H1 (cell line): ENCODE measurements around the gene TXN2. TPM values are rescaled to one million over a fixed set of nuclear protein-coding genes. Genes with fewer than 3 reads are reported as not detected.
"Not testable (repeated sequence)": the region's sequence is repeated elsewhere in the genome, so short reads cannot be mapped to it uniquely, and the experiment has no call there.

Experiments used
- CTCF ChIA-PET: fragments of 300-600 bp; sonication (Branson Sonifier 250); formaldehyde crosslinking; loops from one replicate; lab custom pipeline; 2021; ENCODE audit not compliant: partially characterized antibody; lab: Charles Lee
- POLR2A ChIA-PET: fragments of 300-600 bp; sonication (Branson Sonifier 250); formaldehyde crosslinking; loops from one replicate; lab custom pipeline; 2021; ENCODE audit warnings: inconsistent platforms; ENCODE audit not compliant: partially characterized antibody; lab: Charles Lee
- DNase-seq, 2 experiments: peaks; one replicate each; pipeline versions ENCODE4 v3.0.0 to v3.0.0-alpha.2; 2010 to 2022; ENCODE audit warnings: low spot score in 2 of 2, low read depth in 1 of 2, mixed read lengths in 1 of 2
- FAIRE-seq: peaks from 2 replicates; lab custom pipeline; 2011; peaks lifted over from hg19 to GRCh38; lab: Jason Lieb, UNC
- H2AFZ ChIP-seq: 2 replicates; pipeline ENCODE4 v1.8.1; 2012; ENCODE audit warnings: low read length, inconsistent platforms
- H2AK5ac ChIP-seq: 2 replicates; pipeline ENCODE4 v1.6.1; 2013; ENCODE audit warnings: low read depth, low read length
- H2BK120ac ChIP-seq: replicated peaks from 2 replicates; pipeline ENCODE3; 2013; ENCODE audit warnings: low read depth, low read length, inconsistent platforms
- H2BK12ac ChIP-seq: 2 replicates; pipeline ENCODE4 v1.6.1; 2013; ENCODE audit warnings: low read depth, low read length
- H2BK15ac ChIP-seq: 2 replicates; pipeline ENCODE4 v1.6.1; 2013; ENCODE audit warnings: low read length
- H2BK20ac ChIP-seq: 2 replicates; pipeline ENCODE4 v1.6.1; 2013; ENCODE audit warnings: low read length
- H2BK5ac ChIP-seq: 2 replicates; pipeline ENCODE4 v1.6.1; 2013; ENCODE audit warnings: low read depth, low read length
- H3K14ac ChIP-seq: 2 replicates; pipeline ENCODE4 v1.6.1; 2013; ENCODE audit warnings: inconsistent platforms; ENCODE audit not compliant: insufficient read length
- H3K18ac ChIP-seq: 2 replicates; pipeline ENCODE4 v1.6.1; 2013; ENCODE audit warnings: low read length; ENCODE audit errors: extremely low read depth
- H3K23ac ChIP-seq: 2 replicates; pipeline ENCODE4 v1.6.1; 2013; ENCODE audit warnings: inconsistent platforms; ENCODE audit not compliant: insufficient read length
- H3K23me2 ChIP-seq: 2 replicates; pipeline ENCODE4 v1.6.1; 2013; ENCODE audit warnings: low read depth, low read length
- H3K27ac ChIP-seq: 2 replicates; pipeline ENCODE4 v1.6.1; 2011; ENCODE audit warnings: low read depth, low read length, inconsistent platforms
- H3K27me3 ChIP-seq, 4 experiments: replicated peaks in 1 of 4; 1 replicate in 1 of 4; 2 replicates in 3 of 4; pipeline versions ENCODE4 v1.6.1 to v1.8.1; 2011 to 2013; ENCODE audit warnings: low read length in 3 of 4, mild to moderate bottlenecking in 3 of 4, inconsistent platforms in 2 of 4, mixed read lengths in 2 of 4, moderate library complexity in 1 of 4; ENCODE audit not compliant: control insufficient read depth in 3 of 4, insufficient read depth in 3 of 4; ENCODE audit errors: extremely low read depth in 1 of 4
- H3K36me3 ChIP-seq, 4 experiments: 2 replicates each; pipeline versions ENCODE4 v1.6.1 to v1.8.1; 2011 to 2013; ENCODE audit warnings: mild to moderate bottlenecking in 4 of 4, low read length in 3 of 4, moderate library complexity in 2 of 4, control low read depth in 1 of 4, inconsistent platforms in 1 of 4; ENCODE audit not compliant: insufficient read depth in 4 of 4, control insufficient read depth in 2 of 4
- H3K4ac ChIP-seq: replicated peaks from 2 replicates; pipeline ENCODE3; 2013; ENCODE audit warnings: low read length, low read depth, mixed read lengths, inconsistent platforms; ENCODE audit not compliant: insufficient read length
- H3K4me1 ChIP-seq, 4 experiments: replicated peaks in 1 of 4; 1 replicate in 1 of 4; 2 replicates in 3 of 4; pipeline versions ENCODE4 v1.6.1 to v1.8.1; 2011 to 2013; ENCODE audit warnings: low read length in 3 of 4, inconsistent platforms in 2 of 4, mixed read lengths in 1 of 4; ENCODE audit not compliant: insufficient read depth in 4 of 4, control insufficient read depth in 3 of 4
- H3K4me2 ChIP-seq, 2 experiments: 2 replicates each; pipeline versions ENCODE4 v1.6.1 to v1.8.1; 2011 to 2013; ENCODE audit warnings: low read depth in 2 of 2, low read length in 2 of 2, control low read depth in 1 of 2, inconsistent platforms in 1 of 2, mild to moderate bottlenecking in 1 of 2; ENCODE audit not compliant: insufficient read depth in 1 of 2
- H3K4me3 ChIP-seq, 4 experiments: fragments of 200-600, 300-600 bp in 1 of 4; sonication (generic), shearing (Covaris generic), sonication (Bioruptor Twin) in 1 of 4; 2 replicates each; pipeline versions ENCODE4 v1.5.1 to v1.8.1; 2011 to 2016; ENCODE audit warnings: low read length in 4 of 4, low read depth in 3 of 4, control low read depth in 2 of 4, inconsistent platforms in 2 of 4, mild to moderate bottlenecking in 2 of 4, mixed read lengths in 1 of 4, moderate library complexity in 1 of 4; ENCODE audit not compliant: insufficient read depth in 2 of 4; ENCODE audit errors: extremely low read depth in 1 of 4
- H3K56ac ChIP-seq: replicated peaks from 2 replicates; pipeline ENCODE3; 2013; ENCODE audit warnings: low read depth, mild to moderate bottlenecking, mixed read lengths, low read length, inconsistent platforms; ENCODE audit not compliant: insufficient read length
- H3K79me1 ChIP-seq: 2 replicates; pipeline ENCODE4 v1.6.1; 2013; ENCODE audit warnings: low read depth, low read length, control low read depth
- H3K79me2 ChIP-seq, 2 experiments: 2 replicates each; pipeline versions ENCODE4 v1.6.1 to v1.8.1; 2012 to 2013; ENCODE audit warnings: low read length in 2 of 2, mild to moderate bottlenecking in 2 of 2, inconsistent platforms in 1 of 2; ENCODE audit not compliant: insufficient read depth in 2 of 2, control insufficient read depth in 1 of 2
- H3K9ac ChIP-seq, 4 experiments: replicated peaks in 1 of 4; 1 replicate in 1 of 4; 2 replicates in 3 of 4; pipeline versions ENCODE4 v1.6.1 to v1.8.1; 2011 to 2013; ENCODE audit warnings: low read depth in 3 of 4, low read length in 3 of 4, control low read depth in 2 of 4, mild to moderate bottlenecking in 2 of 4, moderate library complexity in 2 of 4, inconsistent platforms in 1 of 4; ENCODE audit errors: extremely low read depth in 1 of 4
- H3K9me3 ChIP-seq, 2 experiments: 2 replicates each; pipeline versions ENCODE4 v1.6.1 to v1.8.1; 2012 to 2013; ENCODE audit warnings: mild to moderate bottlenecking in 2 of 2, moderate library complexity in 2 of 2, control low read depth in 1 of 2, inconsistent platforms in 1 of 2, low read depth in 1 of 2, low read length in 1 of 2, mixed read lengths in 1 of 2; ENCODE audit not compliant: insufficient read depth in 2 of 2
- H4K20me1 ChIP-seq, 2 experiments: replicated peaks in 1 of 2; 2 replicates each; pipeline versions ENCODE3 to v1.8.1; 2011 to 2013; ENCODE audit warnings: inconsistent platforms in 2 of 2, low read length in 2 of 2, mild to moderate bottlenecking in 1 of 2; ENCODE audit not compliant: insufficient read depth in 2 of 2, control insufficient read depth in 1 of 2
- H4K5ac ChIP-seq: 2 replicates; pipeline ENCODE4 v1.6.1; 2013; ENCODE audit warnings: low read length, low read depth, mixed read lengths, inconsistent platforms; ENCODE audit not compliant: insufficient read length
- H4K8ac ChIP-seq: 2 replicates; pipeline ENCODE4 v1.8.0; 2013; ENCODE audit warnings: mild to moderate bottlenecking, moderate library complexity, low read length, inconsistent platforms; ENCODE audit not compliant: insufficient read depth; ENCODE audit errors: extremely low read depth
- H4K91ac ChIP-seq: replicated peaks from 2 replicates; pipeline ENCODE3; 2013; ENCODE audit warnings: low read length, mixed read lengths, inconsistent platforms; ENCODE audit not compliant: insufficient read length
- WGBS, 2 experiments: shearing (Covaris generic) in 1 of 2; methylation state at CpG; one replicate each; pipeline versions ENCODE4 v1.1.6 to v1.1.7; 2013 to 2015; ENCODE audit warnings: low lambda C conversion rate in 2 of 2, mixed read lengths in 2 of 2, inconsistent platforms in 1 of 2, low coverage in 1 of 2, missing lambda C conversion rate in 1 of 2; ENCODE audit not compliant: insufficient replicate concordance in 2 of 2, insufficient coverage in 1 of 2, insufficient read length in 1 of 2; ENCODE audit errors: extremely low coverage in 1 of 2, missing lambda C conversion rate in 1 of 2; 5-methylcytosine and 5-hydroxymethylcytosine counted together
- polyA plus RNA-seq, 7 experiments: library from polyadenylated mRNA; depleted of rRNA in 3 of 7; stranded (reverse) in 5 of 7; unstranded in 2 of 7; fragments of >200 nt in 5 of 7; fragments of 200-250 nt in 2 of 7; gene quantifications; 1 replicate in 5 of 7; 2 replicates in 1 of 7; 4 replicates in 1 of 7; pipeline versions ENCODE4 v1.2.1 to v1.2.3, GENCODE V29; 2011 to 2013; ENCODE audit warnings: missing spikeins in 2 of 7, mixed read lengths in 2 of 7
- total RNA-seq: library from RNA; stranded (reverse); fragmentation: NEBNext Ultra II Directional; extraction: Animal tissue kit (Norgen Biotek cat#: 25700); gene quantifications from 2 replicates; pipeline ENCODE4 v1.2.1, GENCODE V29; 2021

TXN2 gene
- total and polyA plus RNA-seq, 2 of the 8 experiments (the other 6 are each of a cell fraction or from before 2014, with no cell fraction given) = 47.5 to 116 TPM

DNA sequence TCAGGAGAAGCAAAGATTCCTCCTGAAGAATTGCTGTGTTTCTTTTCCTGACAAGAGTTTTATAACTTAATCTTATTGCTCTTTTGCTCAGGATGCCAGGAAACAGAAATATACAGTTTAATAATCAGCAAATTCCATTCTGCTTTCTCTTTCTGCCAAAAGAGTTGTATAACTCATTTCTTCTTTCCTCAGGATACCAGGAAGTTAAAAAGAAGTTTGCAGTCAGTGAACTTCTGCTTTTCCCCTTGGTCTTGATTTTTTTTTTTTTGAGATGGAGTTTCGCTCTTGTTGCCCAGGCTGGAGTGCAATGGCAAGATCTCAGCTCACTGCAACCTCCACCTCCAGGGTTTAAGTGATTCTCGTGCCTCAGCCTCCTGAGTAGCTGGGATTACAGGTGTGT lies 38.5 kb upstream of the TXN2 start:
- not testable (repeated sequence) for H2BK20ac ChIP-seq, H3K27ac ChIP-seq, H2AK5ac ChIP-seq, H2AFZ ChIP-seq, H3K79me2 ChIP-seq, H4K91ac ChIP-seq, H3K18ac ChIP-seq, H2BK120ac ChIP-seq, H3K4me1 ChIP-seq, H3K27me3 ChIP-seq, H3K4me3 ChIP-seq, H3K9ac ChIP-seq, FAIRE-seq, H3K56ac ChIP-seq, H4K5ac ChIP-seq, H3K14ac ChIP-seq, H2BK5ac ChIP-seq, H3K4me2 ChIP-seq, H2BK15ac ChIP-seq, H2BK12ac ChIP-seq, H3K79me1 ChIP-seq, H4K8ac ChIP-seq, H3K23ac ChIP-seq, DNase-seq, H3K9me3 ChIP-seq, H3K4ac ChIP-seq, H3K23me2 ChIP-seq
- WGBS, 2 experiments = 87% methylated on average over 2 of the region's 2 CpGs; no CpG with 5 or more reads in 1 of the 2 experiments
- ChIA-PET POLR2A (interaction anchor here (1.0 to 7.8 kb wide), 2 partner anchors 11 to 29 kb away, joined by 4 to 92 read pairs; partner anchors contain the start of gene FOXRED2), CTCF (interaction anchor here (6.7 kb wide), 1 partner anchor 8 kb away, joined by 63 read pairs; no protein-coding TSS in a partner anchor)
- Histone ChIP-seq H3K36me3 (peaks cover 78 to 98% (median 91%) of the 10 kb centered on the region in 4 experiments), H4K20me1 (peaks cover 0 to 10% of the 10 kb centered on the region in 2 experiments)
